NCI-H2081 treated with DMSO at 0.1 percent for 48 hours (cell line): ENCODE results near the gene SLC35F3.
"Not testable (repeated sequence)": the region's sequence is repeated elsewhere in the genome, so short reads cannot be mapped to it uniquely, and the experiment has no call there.

ENCODE experiments used
- DNase-seq: peaks from one replicate; lab custom pipeline; 2025; lab: John Stamatoyannopoulos, UW

The SLC35F3 gene

GRCh38 chr1:233904633-233905415 lies at the start of gene SLC35F3:
TSS of gene SLC35F3 (plus strand) at chr1:233904676.
- DNase-seq: no peak

GRCh38 chr1:233859446-233859845 lies 45.0 kb upstream of the SLC35F3 start:
- no peak for DNase-seq

DNA sequence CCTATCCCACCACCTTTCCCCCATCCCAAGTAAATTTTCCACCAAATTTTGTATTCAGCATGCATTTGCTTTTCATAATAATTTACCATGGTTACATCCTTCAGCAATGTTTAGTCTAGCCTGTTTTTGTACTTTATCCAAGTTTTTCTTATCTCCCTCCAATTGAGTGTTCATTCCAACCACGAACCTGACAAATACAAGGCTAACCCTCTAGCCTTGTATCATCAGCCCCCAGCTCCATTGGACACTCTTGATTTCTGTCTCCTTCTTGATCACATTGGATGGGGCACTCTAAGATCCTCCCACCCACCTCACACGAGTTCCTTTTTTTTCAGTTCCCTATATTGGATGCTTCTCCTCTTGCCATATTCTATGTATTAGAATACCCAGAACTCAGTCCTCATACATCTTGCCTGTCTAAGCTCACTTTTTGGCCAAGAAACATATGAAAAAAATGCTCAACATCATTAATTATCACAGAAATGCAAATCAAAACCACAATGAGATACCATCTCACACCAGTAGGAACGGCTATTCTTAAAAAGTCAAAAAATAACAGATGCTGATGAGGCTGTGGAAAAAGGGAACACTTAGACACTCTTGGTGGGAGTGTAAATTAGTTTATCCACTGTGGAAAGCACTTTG lies 40.5 kb upstream of the SLC35F3 start:
- DNase-seq: no peak

DNA sequence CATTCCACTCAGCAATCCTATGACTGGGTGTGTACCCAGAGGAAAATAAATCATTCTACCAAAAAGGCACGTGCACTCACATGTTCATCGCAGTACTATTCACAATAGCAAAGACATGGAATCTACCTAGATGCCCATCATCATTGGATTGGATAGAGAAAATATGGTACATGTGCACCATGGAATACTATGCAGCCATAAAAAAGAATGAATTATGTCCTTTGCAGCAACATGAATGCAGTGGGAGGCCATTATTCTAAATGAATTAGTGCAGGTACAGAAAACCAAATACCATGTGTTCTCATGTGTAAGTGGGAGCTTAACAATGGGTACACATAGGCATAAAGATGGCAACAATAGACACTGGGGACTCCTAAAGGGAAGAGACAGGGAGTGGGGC lies 39.9 kb upstream of the SLC35F3 start:
- DNase-seq: no peak

GRCh38 chr1:233865216-233865615 lies 39.3 kb upstream of the SLC35F3 start:
- no peak for DNase-seq

GRCh38 chr1:233865902-233866301 lies 38.6 kb upstream of the SLC35F3 start:
- DNase-seq: no peak

- no peak for DNase-seq
Measured at GRCh38 chr1:233867028-233867427, 37.4 kb upstream of the SLC35F3 start.

GRCh38 chr1:233868461-233868860 lies 36.0 kb upstream of the SLC35F3 start:
- DNase-seq: no peak

DNA sequence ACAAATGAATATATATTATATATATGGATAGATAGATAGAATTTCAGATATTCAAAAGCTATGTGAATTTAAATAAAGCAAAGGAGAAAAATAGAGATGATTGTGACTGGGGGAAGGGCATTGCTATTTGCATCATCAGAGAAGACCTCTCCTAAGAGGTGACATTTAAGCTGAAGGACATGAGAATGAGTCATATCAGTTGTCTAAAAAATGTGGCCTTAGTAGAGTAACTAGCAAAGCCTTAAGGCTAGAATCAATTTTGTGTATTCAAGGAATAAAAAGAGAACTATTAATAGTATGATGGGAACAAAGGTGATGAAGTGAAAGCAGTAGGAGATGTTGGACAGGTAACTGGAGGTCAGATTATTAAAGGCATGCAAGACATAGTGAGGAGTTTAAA lies 34.8 kb upstream of the SLC35F3 start:
- DNase-seq: no peak

DNA sequence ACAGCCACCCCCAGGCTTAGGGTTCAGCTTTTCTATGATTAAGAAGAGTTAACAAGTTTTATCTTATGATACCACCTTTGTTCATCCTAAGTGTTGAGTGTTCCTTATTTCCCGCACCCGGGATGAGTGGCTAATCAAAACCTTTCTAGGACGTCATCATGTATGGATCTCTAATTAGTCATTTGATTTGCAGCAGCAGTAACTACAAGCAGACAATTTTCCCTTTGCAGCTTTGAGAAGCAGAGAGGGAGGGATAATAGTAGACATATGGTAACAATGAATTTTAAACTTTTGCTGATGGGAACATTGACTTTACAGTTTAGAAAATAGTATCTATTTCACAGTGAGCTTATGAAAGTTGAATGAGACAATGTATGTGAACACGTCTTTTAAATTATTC lies 30.8 kb upstream of the SLC35F3 start:
- DNase-seq: no peak

GRCh38 chr1:233879841-233880240 lies 24.6 kb upstream of the SLC35F3 start:
- DNase-seq: no peak

GRCh38 chr1:233883671-233884070 lies 20.8 kb upstream of the SLC35F3 start:
- DNase-seq: no peak

DNA sequence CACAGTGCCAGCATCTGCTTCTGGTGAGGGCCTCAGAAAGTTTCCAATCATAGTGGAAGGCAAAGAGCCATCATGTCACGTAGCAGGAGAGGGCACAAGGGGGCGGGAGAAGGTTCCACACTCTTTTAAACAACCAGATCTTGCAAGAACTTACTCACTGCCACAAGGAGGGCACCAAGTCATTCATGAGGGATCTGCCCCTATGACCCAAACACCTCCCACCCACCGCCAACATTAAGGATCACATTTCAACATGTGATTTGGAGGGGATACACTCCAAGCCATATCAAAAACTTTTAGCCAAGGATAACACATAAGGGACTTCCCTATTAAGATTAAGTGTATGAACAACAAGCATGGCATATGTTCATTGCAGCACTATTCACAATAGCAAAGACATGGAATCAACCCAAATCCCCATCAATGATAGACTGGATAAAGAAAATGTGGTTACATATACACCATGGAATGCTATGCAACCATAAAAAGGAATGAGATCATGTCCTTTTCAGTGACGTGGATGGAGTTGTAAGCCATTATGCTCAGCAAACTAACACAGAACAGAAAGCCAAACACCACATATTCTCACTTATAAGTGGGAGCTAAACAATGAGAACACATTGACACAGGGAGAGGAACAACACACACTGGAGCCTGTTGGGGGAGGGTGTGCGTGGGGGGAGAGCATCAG lies 19.9 kb upstream of the SLC35F3 start:
- DNase-seq: no peak

- DNase-seq: no peak
Measured at GRCh38 chr1:233885196-233885920, 19.1 kb upstream of the SLC35F3 start.

DNA sequence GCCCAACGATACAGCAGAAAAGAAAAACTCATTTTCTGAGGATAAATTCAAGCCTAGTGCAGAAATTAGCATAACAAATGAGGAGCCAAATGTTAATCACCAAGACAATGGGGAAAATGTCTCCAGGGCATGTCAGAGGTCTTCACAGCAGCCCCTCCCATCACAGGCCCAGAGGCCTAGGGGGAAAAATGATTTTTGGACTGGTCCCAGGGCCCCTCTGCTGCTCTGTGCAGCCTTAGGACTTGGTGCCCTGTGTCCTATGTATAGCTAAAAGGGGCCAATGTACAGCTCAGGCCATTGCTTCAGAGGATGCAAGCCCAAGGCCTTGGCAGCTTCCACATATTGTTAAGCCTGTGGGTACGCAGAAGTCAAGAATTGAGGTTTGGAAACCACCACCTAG lies 13.3 kb upstream of the SLC35F3 start:
- DNase-seq: not testable (repeated sequence)

GRCh38 chr1:233897325-233898162 lies 6.9 kb upstream of the SLC35F3 start:
- DNase-seq: no peak

GRCh38 chr1:233901495-233901894 lies 3.0 kb upstream of the SLC35F3 start:
- DNase-seq: no peak

- no peak for DNase-seq
Measured at GRCh38 chr1:233905416-233906051, 1.1 kb downstream of the SLC35F3 start.

DNA sequence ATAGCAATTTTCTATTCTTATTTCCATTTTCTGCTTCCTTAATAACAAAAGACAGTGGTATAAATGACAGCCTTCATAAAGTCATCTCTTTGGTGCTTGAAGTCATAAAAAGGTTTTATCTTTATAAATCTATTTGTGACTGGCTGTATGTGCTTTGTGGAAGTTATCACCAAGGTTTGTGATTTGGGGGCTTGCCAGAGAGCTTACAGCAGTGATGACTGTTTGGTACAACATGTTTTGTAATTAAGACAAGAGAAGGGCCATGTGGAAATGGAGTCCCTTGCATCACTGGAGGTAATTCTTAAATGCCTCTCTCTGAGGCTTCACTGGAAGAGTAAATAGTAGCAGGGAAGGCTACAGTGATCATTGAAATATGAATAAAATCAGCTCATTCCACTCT lies 2.7 kb downstream of the SLC35F3 start:
- DNase-seq: no peak

GRCh38 chr1:233908092-233908491 lies 3.6 kb downstream of the SLC35F3 start:
- no peak for DNase-seq

DNA sequence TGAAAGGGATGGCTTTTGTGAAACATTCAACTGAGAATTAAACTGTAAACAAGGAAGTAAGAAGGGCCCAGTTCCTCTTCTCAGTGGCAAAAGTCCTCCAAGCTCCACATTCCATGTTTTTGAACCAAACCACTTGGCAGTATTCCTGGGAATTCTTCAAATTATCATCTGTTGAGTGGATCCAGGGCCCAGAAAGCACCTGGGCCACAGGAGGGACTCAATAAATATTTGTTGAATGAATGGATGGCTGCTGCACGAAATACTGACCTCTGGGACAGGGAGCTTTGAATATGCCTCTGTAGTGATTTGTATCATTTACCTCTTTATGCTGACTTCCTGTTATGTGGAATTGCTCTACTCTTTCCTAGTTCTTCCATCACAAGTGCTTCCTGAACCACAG lies 4.7 kb downstream of the SLC35F3 start:
- no peak for DNase-seq
